Activated B cell treated with CpG ODN at 0.5 μM for 24 hours (primary cell): ENCODE results near the gene COL23A1. TPM values are rescaled to one million over a fixed set of nuclear protein-coding genes. Genes with fewer than 3 reads are reported as not detected.

Experiments used
- ATAC-seq: fragments of 200-7000 bp; cut with Tn5 transposase; one replicate; pipeline ENCODE4 v1.10.0; 2021; ENCODE audit warnings: low read depth, mild to moderate bottlenecking, moderate library complexity
- CTCF ChIA-PET: fragments of 350-600 bp; sonication (Branson Sonifier 250); formaldehyde crosslinking; loops from one replicate; lab custom pipeline; 2021; ENCODE audit warnings: antibody characterized with exemption; lab: Charles Lee
- POLR2A ChIA-PET: fragments of 350-600 bp; sonication (Branson Sonifier 250); formaldehyde crosslinking; loops from one replicate; lab custom pipeline; 2021; ENCODE audit warnings: antibody characterized with exemption; lab: Charles Lee
- DNase-seq: peaks from one replicate; pipeline ENCODE4 v3.0.0; 2022
- H3K27ac Mint-ChIP-seq: one replicate; pipeline ENCODE4 v1.8.0; 2020; ENCODE audit warnings: mixed read lengths
- H3K27me3 Mint-ChIP-seq: one replicate; pipeline ENCODE4 v1.8.0; 2021; ENCODE audit warnings: mixed read lengths
- H3K36me3 Mint-ChIP-seq: one replicate; pipeline ENCODE4 v1.8.0; 2021; ENCODE audit warnings: low read depth, mixed read lengths
- H3K4me1 Mint-ChIP-seq: one replicate; pipeline ENCODE4 v1.8.0; 2021; ENCODE audit warnings: mixed read lengths
- H3K4me3 Mint-ChIP-seq: one replicate; pipeline ENCODE4 v1.8.0; 2020; ENCODE audit warnings: mild to moderate bottlenecking, mixed read lengths
- H3K9me3 Mint-ChIP-seq: one replicate; pipeline ENCODE4 v1.8.0; 2020; ENCODE audit warnings: mixed read lengths
- CTCF ChIP-seq: fragments of 200-600 bp; IDR thresholded peaks from one replicate; pipeline ENCODE4 v1.8.0; 2022; ENCODE audit warnings: antibody characterized with exemption, mild to moderate bottlenecking
- intact Hi-C: fragments of 100-400 bp; cut with micrococcal nuclease; formaldehyde crosslinking; loops from one replicate; pipeline ENCODE4 v1.15.1; 2024
- total RNA-seq: library from RNA; stranded (reverse); gene quantifications from 2 replicates; pipeline ENCODE4 v1.2.3, GENCODE V29; 2022

COL23A1 gene
- total RNA-seq, 1 donor from 2014 or later, result not detected

- ChIA-PET POLR2A (no interaction called here), CTCF (no interaction called here)
- ATAC-seq, result no peak
- DNase-seq, result no peak
- Mint-ChIP-seq H3K9me3 (no peaks in the 10 kb centered on the region), H3K4me3 (no peak overlapping the region), H3K36me3 (no peaks in the 10 kb centered on the region), H3K27me3 (peaks cover 2% of the 10 kb centered on the region), H3K27ac (no peak overlapping the region), H3K4me1 (no peaks in the 10 kb centered on the region)
- intact Hi-C loops, result no loop called here
- no peak for TF ChIP-seq CTCF
Measured at GRCh38 chr5:178542455-178542854, 47.7 kb downstream of the COL23A1 start.

- no peak for TF ChIP-seq CTCF
- ChIA-PET POLR2A (no interaction called here), CTCF (no interaction called here)
- H3K4me3 Mint-ChIP-seq, result no peak overlapping the region
- H3K27ac Mint-ChIP-seq, result no peak overlapping the region
- no peaks in the 10 kb centered on the region for H3K9me3 Mint-ChIP-seq
- no peak for DNase-seq
- H3K27me3 Mint-ChIP-seq, result peaks cover 2% of the 10 kb centered on the region
- H3K4me1 Mint-ChIP-seq, result no peaks in the 10 kb centered on the region
- no peaks in the 10 kb centered on the region for H3K36me3 Mint-ChIP-seq
- intact Hi-C loops, result no loop called here
- no peak for ATAC-seq
Measured at GRCh38 chr5:178540526-178540925, 49.7 kb downstream of the COL23A1 start.

GRCh38 chr5:178538741-178539229 lies 51.4 kb downstream of the COL23A1 start:
- Mint-ChIP-seq H3K36me3 (no peaks in the 10 kb centered on the region), H3K4me3 (no peak overlapping the region), H3K27ac (no peak overlapping the region), H3K27me3 (peaks cover 2% of the 10 kb centered on the region), H3K4me1 (no peaks in the 10 kb centered on the region), H3K9me3 (no peaks in the 10 kb centered on the region)
- intact Hi-C loops, result no loop called here
- DNase-seq (no peak), ATAC-seq (no peak)
- TF ChIP-seq CTCF, result no peak
- CTCF ChIA-PET, result no interaction called here
- POLR2A ChIA-PET, result no interaction called here

- no peak for DNase-seq
- H3K4me3 Mint-ChIP-seq, result no peak overlapping the region
- no peaks in the 10 kb centered on the region for H3K9me3 Mint-ChIP-seq
- no peaks in the 10 kb centered on the region for H3K36me3 Mint-ChIP-seq
- intact Hi-C loops, result no loop called here
- no peak for ATAC-seq
- H3K4me1 Mint-ChIP-seq, result no peaks in the 10 kb centered on the region
- H3K27me3 Mint-ChIP-seq, result peaks cover 2% of the 10 kb centered on the region
- no peak overlapping the region for H3K27ac Mint-ChIP-seq
- no peak for TF ChIP-seq CTCF
- ChIA-PET CTCF (no interaction called here), POLR2A (no interaction called here)
Measured at GRCh38 chr5:178537467-178538371, 52.5 kb downstream of the COL23A1 start.

- H3K36me3 Mint-ChIP-seq, result no peaks in the 10 kb centered on the region
- H3K27ac Mint-ChIP-seq, result no peak overlapping the region
- H3K27me3 Mint-ChIP-seq, result peaks cover 2% of the 10 kb centered on the region
- DNase-seq (no peak), ATAC-seq (no peak)
- POLR2A ChIA-PET, result no interaction called here
- H3K4me1 Mint-ChIP-seq, result no peaks in the 10 kb centered on the region
- H3K4me3 Mint-ChIP-seq, result no peak overlapping the region
- TF ChIP-seq CTCF, result no peak
- CTCF ChIA-PET, result no interaction called here
- intact Hi-C loops, result no loop called here
- H3K9me3 Mint-ChIP-seq, result no peaks in the 10 kb centered on the region
Measured at GRCh38 chr5:178536541-178537466, 53.4 kb downstream of the COL23A1 start.
